ENCODE results near the gene PCYT2.

The PCYT2 gene

GRCh38 chr17:81899514-81900166 lies 11.6 kb downstream of the PCYT2 start:
- no peak for DNase-seq

DNA sequence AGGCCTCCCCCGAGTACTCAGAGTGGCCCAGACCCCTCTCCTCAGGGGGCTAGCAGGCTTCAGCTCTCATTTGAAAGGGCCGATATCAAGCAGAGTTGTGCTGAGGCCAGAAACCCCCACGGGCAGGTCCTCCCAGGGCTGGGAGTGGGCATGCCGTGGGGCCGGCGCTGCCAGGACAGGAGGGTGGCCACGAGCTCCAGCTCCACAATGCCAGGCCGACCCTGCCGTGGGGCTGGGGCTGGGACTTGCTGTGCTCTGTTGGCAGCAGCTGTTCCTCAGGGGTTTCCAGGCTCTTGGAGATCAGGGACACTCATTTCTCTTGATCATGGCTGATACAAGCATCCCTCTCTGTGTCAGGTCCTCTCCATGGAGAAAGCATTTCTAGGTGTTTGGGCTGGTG lies 12.3 kb downstream of the PCYT2 start:
- DNase-seq, result no peak

DNA sequence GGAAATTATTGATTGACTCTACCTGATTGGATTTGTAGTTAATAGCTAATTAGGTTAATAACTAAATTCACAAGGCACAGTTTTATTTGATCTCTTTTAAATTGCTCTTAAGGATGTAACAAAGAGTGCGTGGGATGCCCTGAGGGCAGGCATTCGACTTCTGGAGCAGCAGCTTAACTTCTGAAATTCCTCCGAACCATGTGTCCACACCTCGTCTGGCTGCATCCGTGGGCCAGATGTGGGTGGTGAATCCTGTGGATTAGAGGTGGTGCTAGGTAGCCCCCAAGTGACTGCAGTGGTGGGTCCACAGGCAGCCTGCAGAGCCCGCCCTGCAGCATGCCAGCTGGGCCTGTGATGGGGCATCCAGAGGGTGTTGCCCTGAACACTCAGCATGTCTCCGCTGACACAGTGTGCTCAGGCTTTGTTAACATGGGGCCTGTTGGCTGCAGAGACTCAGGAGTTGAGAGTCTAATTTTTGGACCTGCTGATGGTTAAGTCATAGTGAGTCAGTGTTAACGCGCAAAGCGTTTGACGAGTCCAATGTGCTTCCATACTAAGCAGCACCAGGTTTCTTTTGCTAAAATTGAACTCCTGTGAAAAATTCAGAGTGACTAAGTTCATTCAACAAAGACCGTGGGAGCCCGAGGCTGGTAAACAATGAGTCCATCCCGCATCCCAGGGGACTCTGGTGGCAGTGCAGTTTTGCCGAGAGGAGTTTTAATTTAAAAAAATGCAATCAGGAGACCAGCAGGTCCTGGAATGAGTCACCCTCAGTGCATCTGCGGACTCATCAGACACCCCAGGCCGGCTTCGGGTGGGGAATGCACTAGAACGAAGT lies 13.0 kb downstream of the PCYT2 start:
- peak; percentile 94 for DNase-seq

GRCh38 chr17:81895400-81895799 lies 15.8 kb downstream of the PCYT2 start:
- no peak for DNase-seq

DNA sequence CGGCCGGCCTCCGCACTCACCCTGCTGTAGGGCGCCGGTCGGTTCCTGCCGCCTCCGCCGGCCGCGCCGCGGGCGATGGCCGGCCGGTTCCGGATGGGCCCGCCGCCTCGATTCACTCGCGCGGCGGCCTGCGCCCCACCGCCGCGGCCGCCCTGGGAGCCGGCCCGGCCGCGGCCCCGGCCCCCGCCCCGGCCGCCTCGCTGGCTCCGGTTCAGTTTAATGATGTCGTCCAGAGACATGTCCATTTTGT lies 20.0 kb downstream of the PCYT2 start:
- DNase-seq, result no peak

GRCh38 chr17:81890447-81891302 lies 20.5 kb downstream of the PCYT2 start:
- DNase-seq, result no peak

GRCh38 chr17:81889602-81890001 lies 21.6 kb downstream of the PCYT2 start:
- no peak for DNase-seq

DNA sequence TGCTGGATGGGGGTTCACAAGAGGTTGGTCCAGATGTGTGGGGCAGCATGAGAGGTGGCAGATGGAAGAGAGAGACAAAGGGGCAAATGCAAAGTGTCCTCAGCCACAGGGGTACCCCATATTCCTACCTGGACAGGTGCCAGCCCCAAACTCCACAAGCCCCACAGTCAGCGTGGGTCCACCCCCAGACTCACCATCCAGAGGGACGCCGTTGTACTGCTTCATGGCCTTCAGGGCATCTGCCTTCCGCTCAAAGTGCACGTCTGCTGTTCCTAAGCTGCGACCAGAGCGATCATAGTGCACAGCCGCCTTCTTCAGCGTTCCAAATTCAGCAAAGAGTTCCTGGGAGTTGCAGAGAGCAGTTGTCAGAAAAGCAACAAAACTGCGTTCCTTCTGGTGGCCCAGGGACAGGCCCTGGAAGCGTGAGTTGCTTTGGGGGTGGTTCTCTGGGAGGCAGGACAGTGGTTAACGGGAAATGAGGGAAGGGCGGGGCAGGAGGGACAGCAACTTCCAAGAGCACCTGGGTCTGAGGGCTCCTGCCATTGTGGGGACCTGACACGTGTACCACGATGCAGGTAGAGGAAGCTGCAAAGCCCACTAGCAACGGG lies 22.1 kb downstream of the PCYT2 start:
- DNase-seq, result no peak

- DNase-seq, result no peak
These were observed 22.9 kb downstream of the PCYT2 start for GRCh38 chr17:81888105-81888987.

GRCh38 chr17:81885869-81886548 lies 25.2 kb downstream of the PCYT2 start:
- DNase-seq, result peak; percentile 80

DNA sequence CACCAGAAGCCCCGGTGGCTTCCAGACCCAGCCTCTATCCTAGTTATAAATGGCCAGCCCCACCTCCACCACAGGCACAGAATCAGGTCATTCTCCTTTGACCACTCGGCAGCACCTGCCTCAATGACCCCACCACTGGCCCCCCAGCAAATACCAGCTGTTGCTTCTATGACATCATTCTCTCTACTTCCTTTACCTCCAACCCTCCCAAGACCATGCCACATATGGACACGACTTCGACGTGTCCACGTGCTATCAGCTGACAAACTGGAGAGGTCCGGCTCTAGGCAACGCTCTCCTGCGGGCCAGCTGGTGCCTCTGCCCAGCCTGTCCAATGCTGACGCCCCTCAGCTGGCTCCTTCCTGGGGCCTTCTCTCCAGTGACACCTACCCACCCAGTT lies 25.7 kb downstream of the PCYT2 start:
- no peak for DNase-seq

DNA sequence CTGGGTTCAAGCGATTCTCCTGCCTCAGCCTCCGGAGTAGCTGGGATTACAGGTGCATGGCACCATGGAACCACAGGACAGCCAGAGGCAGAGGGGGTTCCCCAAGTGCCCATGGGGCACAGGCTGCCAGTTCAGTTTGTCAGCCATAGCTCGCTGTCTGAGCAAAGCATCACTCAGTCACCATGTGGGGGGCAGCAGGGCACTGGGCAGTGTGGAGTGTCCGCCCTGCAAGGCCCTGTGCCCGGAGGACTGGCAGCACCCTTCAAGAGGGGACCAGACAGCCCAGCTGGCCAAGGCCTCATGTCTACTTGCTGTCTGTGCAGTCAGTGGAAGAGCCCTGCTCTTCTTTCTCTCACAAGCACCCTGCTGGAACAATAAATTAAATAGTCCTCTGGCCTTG lies 26.2 kb downstream of the PCYT2 start:
- DNase-seq, result no peak

DNA sequence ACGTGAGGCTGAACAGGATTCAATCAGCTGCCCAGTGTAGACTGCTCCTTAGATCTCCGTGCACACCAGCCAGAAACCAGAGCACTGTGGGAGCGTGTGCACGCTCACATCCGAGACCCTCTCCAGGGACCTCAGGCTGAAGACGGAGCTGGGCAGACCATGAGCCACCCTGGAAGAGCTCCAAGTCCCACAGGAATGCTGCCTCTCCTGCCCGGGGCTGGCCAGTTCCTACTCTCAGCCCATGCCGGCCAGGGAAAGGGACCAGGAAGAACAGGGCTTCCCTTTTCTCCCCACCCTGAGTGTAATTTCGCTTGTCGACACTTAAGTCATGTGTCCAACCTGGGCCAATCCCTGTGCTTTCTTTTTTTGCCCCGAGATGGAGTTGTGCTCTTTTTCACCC lies 26.7 kb downstream of the PCYT2 start:
- DNase-seq, result no peak

DNA sequence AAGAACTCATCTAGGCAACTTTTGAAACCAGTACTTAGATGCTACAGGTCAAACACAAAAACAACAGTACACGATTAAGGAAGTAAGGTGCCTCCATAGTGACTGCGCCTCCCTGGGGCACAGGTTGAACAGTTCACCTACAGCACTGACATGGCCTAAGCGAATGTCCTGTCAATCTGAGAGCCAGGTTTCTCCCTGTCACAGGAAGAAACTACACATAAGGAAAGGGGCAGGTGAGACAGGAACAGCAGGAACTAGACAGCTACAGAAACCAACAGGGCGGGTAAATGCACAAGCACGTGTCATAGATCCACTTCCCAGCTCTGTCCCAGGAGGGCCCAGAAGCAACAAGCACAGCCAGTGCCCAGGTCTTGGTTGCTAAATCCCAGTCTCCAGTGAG lies 32.1 kb downstream of the PCYT2 start:
- no peak for DNase-seq

GRCh38 chr17:81878294-81878693 lies 32.9 kb downstream of the PCYT2 start:
- DNase-seq, result no peak

DNA sequence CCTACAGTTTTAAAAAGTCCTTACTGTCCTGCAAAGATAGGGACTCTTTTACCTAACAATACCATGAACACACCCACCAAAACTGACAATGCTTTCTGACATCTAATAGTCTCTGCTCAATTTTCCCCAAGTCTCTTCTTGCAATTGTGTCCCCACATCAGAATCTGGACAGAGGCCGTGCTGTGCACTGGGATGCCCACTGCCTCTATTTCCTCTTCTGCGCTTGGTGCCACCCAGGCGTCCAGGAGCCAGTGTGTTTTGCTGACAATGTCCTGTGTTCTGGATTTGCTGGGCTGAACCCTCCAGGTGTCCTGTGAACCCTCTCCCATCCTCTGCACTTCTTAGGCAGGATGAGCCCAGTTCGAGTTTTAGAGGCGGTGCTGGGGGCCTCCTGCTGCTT lies 33.6 kb downstream of the PCYT2 start:
- no peak for DNase-seq

DNA sequence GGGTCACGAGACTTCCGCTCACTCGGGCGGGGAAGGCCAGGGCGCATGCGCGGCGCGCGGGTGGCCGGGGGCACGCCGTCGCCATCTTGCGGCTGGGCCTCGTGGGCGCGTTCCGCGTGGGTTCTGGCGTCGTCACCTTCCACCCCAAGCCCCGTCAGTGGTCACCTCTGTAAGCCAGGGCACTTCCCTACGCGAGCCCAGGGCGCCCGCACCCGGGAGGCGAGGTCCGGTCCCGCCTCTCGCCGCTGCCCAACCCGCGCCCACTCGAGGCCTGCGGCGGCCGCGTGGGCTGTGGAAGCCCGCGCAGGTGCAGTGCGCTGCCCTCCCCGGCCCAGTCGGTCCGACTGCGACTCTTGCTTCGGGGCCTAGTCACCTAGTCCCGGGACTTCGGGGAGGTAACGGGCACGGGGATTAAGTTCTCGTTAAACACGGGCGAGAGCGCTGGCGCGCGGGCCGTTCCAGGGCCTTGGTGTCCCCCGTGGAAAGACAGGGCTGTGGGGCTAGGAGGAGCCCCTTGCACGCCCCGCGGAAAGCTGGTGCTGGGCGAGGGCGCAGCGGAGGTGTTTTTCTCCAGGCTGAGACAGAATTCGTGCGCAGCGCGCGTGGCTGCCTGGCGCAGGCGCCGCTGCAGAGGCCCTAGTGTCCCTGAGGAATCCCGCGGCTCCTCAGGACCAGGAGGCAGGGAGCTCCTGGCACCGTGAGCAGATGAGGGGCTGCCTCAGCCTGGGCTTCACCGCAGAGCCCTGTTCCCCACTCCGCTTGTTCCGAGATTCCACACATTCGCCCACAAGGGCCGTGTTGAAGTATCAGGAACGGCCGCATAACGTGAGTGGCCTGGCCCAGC lies 39.6 kb downstream of the PCYT2 start:
- DNase-seq, result peak; percentile 89

DNA sequence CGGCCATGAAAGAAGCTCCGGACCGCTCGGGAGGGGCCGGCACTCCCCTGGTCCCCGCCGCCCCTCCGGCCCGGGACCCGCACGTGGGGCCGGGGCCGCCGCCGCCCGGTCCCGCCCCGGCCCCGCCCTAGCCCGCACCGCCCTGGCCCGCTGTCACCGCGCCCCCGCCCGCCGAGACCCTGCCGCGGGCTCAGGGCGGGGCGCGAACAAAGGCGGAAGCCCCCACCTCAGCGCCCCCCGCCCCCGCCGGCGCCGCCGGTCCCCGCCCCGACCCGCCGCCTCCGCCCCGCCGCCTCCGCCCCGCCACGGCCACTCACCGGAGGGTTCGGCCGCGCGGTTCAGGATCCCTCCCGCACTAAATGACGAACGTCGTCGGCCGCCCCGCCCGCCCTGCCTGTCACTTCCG lies 40.2 kb downstream of the PCYT2 start, which contains the start of gene ARHGDIA:
Gene ARHGDIA (minus strand): TSS at position 357 of the 406 bp plus-strand sequence. CDS start 1,407 bp downstream, outside the sequence.
- no peak for DNase-seq

DNA sequence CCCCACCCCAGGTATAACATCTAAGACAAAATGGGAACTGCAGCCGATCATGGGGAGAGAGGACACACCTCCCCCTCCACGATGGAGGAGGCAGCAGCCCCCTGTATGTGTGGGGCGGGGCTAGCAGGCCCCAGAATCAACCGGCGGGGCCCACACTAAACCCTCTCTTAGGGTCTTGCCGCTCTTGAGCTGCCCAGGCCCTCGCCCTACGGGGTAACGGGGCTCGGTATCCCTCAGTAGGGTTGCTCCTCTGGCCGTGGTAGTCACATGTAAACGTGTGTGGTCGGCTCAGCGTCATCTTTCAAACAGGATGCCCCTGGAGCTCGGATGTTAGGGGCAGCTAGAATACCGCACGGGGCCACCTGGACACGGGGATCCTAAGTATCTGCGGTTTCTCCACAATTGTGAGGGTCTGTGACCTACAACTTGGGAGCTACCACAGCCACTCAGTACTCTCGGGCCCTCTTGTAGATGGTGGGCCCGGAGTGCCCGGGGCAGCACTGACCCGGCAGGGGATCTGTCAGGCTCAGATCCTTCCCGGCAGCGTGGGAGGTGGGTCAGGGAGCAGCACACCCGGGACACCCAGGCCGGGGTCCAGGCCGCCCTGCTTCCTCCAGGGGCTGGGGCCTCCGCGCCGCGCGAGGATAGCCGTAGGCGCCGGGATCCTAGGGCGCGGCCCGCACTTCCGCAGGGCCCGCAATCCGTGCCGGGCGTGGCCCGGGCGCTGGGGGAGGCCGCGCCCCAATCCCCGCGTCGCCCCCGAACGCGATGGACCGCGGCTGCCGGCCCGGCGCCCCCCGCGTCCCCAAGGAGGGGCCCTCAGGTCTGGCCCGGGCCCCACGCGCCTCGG lies 40.8 kb downstream of the PCYT2 start:
- DNase-seq, result peak; percentile 61

Data from EL (cell line).